Lower leg skin (tissue), 3 donors: ENCODE data around the gene MED17.

Experiments
- CTCF ChIP-seq, 3 donors: fragments of 450-650 bp; IDR thresholded peaks; one replicate each; pipeline ENCODE4 v1.5.1; 2016; ENCODE audit warnings: antibody characterized with exemption in 3 of 3, mild to moderate bottlenecking in 3 of 3, moderate library complexity in 2 of 3
- POLR2A ChIP-seq, 2 donors: fragments of 450-650 bp; IDR thresholded peaks; one replicate each; pipeline ENCODE4 v1.6.1; 2016 to 2017; ENCODE audit warnings: antibody characterized with exemption in 2 of 2, mild to moderate bottlenecking in 1 of 2, moderate library complexity in 1 of 2

DNA sequence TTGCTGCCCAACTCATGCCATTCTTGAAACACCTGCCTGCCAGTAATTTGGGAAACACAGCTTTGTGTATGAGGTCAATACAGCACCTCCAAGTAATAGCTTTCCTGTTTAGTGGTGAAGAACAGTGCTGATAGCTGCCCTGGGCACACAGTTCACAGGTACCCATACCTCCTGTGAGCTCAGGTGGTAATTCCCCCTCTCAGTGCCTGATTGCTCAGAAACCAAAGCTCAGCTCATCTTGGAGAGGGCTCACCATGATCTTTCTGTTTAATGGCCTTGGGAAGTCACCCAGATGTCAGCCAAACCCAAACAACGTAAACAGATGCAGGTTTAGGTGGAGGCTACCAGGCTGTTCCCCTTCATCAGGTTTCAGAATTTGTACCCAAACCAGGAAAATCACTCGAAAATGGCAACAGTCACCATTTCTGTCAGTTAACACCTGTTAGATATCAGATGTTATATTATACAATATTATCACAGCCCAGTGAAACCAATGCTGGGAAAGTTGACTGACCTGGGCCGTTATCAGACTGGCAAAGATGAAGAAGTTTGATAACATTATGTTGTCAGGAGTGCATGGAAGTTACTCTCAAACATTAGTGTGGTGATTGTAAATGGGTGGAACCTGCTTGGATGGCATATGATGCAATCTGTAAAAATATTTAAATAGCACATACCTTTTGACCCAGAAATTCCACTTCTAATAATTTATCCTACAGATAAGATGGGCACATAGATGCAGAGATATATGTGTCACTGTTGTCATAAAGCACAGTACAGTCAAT is 47.5 kb downstream of the MED17 start:
- no peak for TF ChIP-seq CTCF (IDR thresholded peaks at IDR 0.05)
- TF ChIP-seq POLR2A (IDR thresholded peaks at IDR 0.05): no peak
